GM20000 (cell line): ENCODE measurements around the gene EDN1.
A peak's percentile ranks its signal among the peaks of the same experiment; 100 is the strongest.

ENCODE experiments used
- DNase-seq: peaks from one replicate; pipeline ENCODE4 v3.0.0; 2012; ENCODE audit warnings: low spot score
- CTCF ChIP-seq: IDR thresholded peaks from 2 replicates; pipeline ENCODE4 v1.5.1; 2012; ENCODE audit warnings: mild to moderate bottlenecking, control low read depth; ENCODE audit errors: extremely low read depth, missing control alignments

Gene EDN1

GRCh38 chr6:12288914-12289313, 1.2 kb upstream of the EDN1 start:
- peak; percentile 19 for DNase-seq
- TF ChIP-seq CTCF = no peak

GRCh38 chr6:12289365-12289919, 719 bp upstream of the EDN1 start:
- peak; percentile 80 for DNase-seq
- peak; percentile 65 for TF ChIP-seq CTCF

GRCh38 chr6:12291071-12291838, 1.1 kb downstream of the EDN1 start:
- DNase-seq = peak; percentile 19
- no peak for TF ChIP-seq CTCF

- peak; percentile 28 for TF ChIP-seq CTCF
- peak; percentile 54 for DNase-seq
These were observed 1.9 kb downstream of the EDN1 start for GRCh38 chr6:12291839-12292604.

GRCh38 chr6:12293235-12293930, 3.2 kb downstream of the EDN1 start:
- TF ChIP-seq CTCF = no peak
- no peak for DNase-seq

- no peak for DNase-seq
- TF ChIP-seq CTCF = no peak
These were observed 4.0 kb downstream of the EDN1 start for GRCh38 chr6:12293931-12294807.
